ENCODE measurements around the gene EVA1C.
A peak's percentile ranks its signal among the peaks of the same experiment; 100 is the strongest.
"Not testable (repeated sequence)": the region's sequence is repeated elsewhere in the genome, so short reads cannot be mapped to it uniquely, and the experiment has no call there.

EVA1C gene

DNA sequence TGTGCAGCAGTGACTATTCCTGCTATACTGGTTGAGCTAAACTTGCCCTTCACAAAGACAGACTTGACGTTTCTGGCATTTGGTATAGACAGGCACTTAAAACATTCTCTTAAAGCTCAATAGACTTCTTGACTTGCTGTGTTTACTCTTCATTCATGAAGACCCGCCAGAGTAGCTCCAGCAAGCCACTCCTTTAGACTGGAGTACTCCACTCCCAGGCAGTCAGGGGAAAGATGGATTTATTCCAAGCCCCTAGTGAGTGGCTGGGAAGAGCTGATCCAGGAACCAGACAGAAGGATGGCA is 70.7 kb downstream of the EVA1C start:
- H3K4me3 ChIP-seq (ENCODE audit: low read length) = no peak overlapping the region
- no peaks in the 10 kb centered on the region for H3K27me3 ChIP-seq (ENCODE audit: control insufficient read depth, insufficient read depth, low read length)
- H3K4me1 ChIP-seq (ENCODE audit: control insufficient read depth, insufficient read depth, low read length) = peaks cover 22% of the 10 kb centered on the region
- H3K36me3 ChIP-seq (ENCODE audit: insufficient read depth, low read length) = no peaks in the 10 kb centered on the region
- no peak overlapping the region for H3K9ac ChIP-seq (ENCODE audit: low read depth, low read length)
- H3K9me3 ChIP-seq (replicated peaks; ENCODE audit: low read length) = no peaks in the 10 kb centered on the region
- H3K4me2 ChIP-seq (ENCODE audit: low read length) = no peak overlapping the region

DNA sequence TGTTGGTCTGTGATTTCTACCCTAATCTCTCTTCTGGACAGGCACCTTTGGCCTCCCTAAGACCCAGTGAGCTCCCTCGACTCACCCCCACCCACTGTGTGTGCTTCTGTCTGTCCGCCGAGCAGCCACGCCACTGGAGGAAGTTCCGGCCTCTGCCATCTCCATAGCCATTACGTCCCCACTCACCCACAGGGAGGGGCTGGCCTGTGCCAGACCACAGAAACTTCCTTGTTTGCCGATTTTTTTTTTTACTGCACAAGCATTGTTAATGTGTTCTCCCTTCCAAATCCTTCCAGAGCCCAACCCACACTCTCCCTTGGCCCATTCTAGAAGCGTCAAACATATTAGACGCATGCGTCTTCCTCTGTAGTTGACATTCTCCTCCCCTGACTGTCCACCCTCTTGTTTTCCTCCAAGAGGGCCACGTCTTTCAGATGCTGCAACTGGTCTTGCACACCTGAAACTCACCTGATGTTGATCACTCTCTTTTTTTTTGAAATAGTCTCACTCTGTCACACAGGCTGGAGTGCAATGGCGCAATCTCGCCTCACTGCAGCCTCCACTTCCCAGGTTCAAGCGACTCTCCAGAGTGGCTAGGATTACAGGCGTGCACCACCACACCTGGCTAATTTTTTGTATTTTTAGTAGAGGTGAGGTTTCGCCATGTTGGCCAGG is 72.3 kb downstream of the EVA1C start:
- Histone ChIP-seq H3K4me1 (ENCODE audit: control insufficient read depth, insufficient read depth, low read length) (peaks cover 10% of the 10 kb centered on the region), H3K9me3 (replicated peaks; ENCODE audit: low read length) (no peaks in the 10 kb centered on the region), H3K9ac (ENCODE audit: low read depth, low read length) (no peak overlapping the region), H3K4me2 (ENCODE audit: low read length) (no peak overlapping the region), H3K27me3 (ENCODE audit: control insufficient read depth, insufficient read depth, low read length) (no peaks in the 10 kb centered on the region), H3K4me3 (ENCODE audit: low read length) (no peak overlapping the region), H3K36me3 (ENCODE audit: insufficient read depth, low read length) (no peaks in the 10 kb centered on the region)

DNA sequence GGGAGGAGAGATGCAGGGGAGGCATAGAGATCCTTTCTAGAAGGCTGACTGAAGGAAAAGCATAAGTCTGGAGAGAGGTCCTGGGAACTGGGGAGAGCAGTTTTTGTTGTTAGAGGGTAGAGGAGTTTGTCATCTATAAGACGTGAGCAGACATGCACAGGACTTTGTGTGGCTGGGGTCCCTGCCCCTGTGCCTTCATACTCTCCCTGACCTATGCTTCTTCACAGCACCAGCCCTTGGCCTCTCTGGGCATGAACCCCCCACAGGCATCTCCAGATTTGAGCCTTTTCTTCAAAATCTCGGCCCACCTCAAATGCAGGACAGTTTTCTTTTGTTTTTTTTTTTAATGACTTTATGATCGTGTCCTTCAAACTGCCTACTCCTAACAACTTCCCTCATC is 79.9 kb downstream of the EVA1C start:
- Histone ChIP-seq H3K4me1 (ENCODE audit: control insufficient read depth, insufficient read depth, low read length) (peaks cover 42% of the 10 kb centered on the region), H3K27me3 (ENCODE audit: control insufficient read depth, insufficient read depth, low read length) (no peaks in the 10 kb centered on the region), H3K9ac (ENCODE audit: low read depth, low read length) (no peak overlapping the region), H3K36me3 (ENCODE audit: insufficient read depth, low read length) (peaks cover 4% of the 10 kb centered on the region), H3K4me2 (ENCODE audit: low read length) (no peak overlapping the region), H3K9me3 (replicated peaks; ENCODE audit: low read length) (no peaks in the 10 kb centered on the region), H3K4me3 (ENCODE audit: low read length) (no peak overlapping the region)

DNA sequence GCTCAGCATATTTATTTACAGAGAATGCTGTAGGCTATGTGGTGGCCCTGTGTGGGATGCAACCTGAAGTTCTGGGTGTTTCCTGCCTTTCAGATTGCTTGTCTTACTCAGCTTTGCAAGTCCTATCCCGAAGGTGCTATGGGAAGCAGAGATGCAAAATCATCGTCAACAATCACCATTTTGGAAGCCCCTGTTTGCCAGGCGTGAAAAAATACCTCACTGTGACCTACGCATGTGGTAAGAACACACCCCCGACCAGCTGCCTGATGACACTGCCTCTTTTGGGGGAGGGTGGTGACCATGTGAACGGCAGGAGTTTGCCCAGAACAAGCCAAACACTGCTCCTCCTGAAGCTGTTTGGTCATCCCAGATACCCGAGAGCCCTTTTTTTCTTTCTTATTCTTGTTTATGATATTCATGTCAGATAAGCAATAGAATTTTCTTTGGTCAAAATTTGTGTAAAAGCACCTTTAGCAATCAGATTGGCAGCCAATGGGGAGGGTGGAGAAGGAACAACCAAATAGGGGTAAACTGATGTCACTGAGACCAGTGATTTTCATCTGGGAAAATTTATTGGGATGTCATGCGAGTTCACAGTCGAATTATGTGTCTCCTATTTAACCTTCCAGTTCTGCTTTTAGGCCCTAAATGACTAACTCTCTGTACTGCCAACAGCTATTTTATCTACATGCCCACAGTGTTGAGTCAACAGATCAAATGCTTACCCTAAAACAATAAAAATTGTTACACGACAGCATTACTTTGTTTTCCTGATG is 82.6 kb downstream of the EVA1C start:
- Histone ChIP-seq H3K9ac (ENCODE audit: low read depth, low read length) (peak overlapping the region; percentile 68), H3K27me3 (ENCODE audit: control insufficient read depth, insufficient read depth, low read length) (no peaks in the 10 kb centered on the region), H3K36me3 (ENCODE audit: insufficient read depth, low read length) (peaks cover 4% of the 10 kb centered on the region), H3K4me1 (ENCODE audit: control insufficient read depth, insufficient read depth, low read length) (peaks cover 61% of the 10 kb centered on the region), H3K9me3 (replicated peaks; ENCODE audit: low read length) (no peaks in the 10 kb centered on the region), H3K4me2 (ENCODE audit: low read length) (peak overlapping the region; percentile 72), H3K4me3 (ENCODE audit: low read length) (peak overlapping the region; percentile 45)

DNA sequence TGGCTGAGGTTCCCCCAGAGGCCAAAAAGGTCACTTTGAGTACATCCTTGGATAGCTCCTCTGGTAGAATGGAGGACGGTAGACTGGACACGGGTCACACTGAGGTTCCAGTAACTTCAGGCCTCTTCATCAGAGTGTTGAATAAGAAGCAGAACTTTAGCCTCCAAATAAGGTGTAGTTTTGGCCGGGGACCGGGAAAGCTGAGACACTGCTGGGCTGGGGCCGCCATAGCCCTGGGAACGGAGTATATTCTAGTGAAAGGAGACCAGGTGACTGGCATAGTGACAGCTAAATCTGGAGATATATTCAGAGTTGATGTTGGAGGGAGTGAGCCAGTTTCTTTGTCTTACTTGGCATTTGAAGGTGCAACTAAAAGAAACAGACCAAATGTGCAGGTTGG is 84.1 kb downstream of the EVA1C start:
- Histone ChIP-seq H3K4me1 (ENCODE audit: control insufficient read depth, insufficient read depth, low read length) (peaks cover 69% of the 10 kb centered on the region), H3K4me3 (ENCODE audit: low read length) (no peak overlapping the region), H3K27me3 (ENCODE audit: control insufficient read depth, insufficient read depth, low read length) (no peaks in the 10 kb centered on the region), H3K9me3 (replicated peaks; ENCODE audit: low read length) (no peaks in the 10 kb centered on the region), H3K36me3 (ENCODE audit: insufficient read depth, low read length) (peaks cover 4% of the 10 kb centered on the region), H3K4me2 (ENCODE audit: low read length) (no peak overlapping the region), H3K9ac (ENCODE audit: low read depth, low read length) (no peak overlapping the region)

DNA sequence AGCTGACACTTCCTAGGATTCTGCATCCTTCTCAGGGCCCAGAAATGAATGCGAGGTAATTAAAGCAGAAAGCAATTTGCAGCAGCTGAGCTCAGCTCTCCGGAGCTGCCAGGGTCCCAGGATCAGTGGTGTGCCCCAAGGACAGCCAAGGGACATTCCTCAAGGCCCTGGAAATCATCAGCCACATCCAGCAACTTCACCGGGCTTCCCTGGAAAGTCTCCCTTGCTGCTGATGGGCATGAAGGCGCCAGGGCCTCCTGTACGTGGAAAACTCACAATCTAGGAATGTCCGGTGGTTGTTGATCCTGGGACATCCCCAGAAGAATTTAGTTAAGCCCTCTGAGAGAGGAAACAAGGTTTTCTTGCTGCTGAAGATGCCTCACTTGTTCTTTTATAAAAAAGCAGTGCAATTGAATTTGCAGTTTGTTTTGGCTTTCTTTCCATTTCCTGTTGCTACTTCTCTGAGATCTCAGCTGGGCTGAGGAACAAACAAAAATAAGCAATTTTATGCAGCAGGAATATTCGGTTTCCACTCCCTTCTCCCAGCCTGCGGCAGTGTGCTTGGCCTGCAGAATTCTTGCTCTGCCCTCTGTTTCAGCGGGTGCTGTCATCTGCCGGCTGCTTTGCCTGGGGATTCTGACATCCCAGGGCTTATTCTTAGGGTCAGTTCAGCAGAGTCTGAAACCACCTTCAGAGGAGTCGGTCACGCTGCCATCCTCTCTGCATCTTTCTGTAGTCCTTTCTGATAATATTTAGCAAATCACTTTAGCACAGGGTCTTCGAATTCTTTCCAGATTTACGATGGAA is 86.9 kb downstream of the EVA1C start:
- H3K4me3 ChIP-seq (ENCODE audit: low read length) = no peak overlapping the region
- H3K9me3 ChIP-seq (replicated peaks; ENCODE audit: low read length) = no peaks in the 10 kb centered on the region
- H3K9ac ChIP-seq (ENCODE audit: low read depth, low read length) = peak overlapping the region; percentile 72
- H3K4me1 ChIP-seq (ENCODE audit: control insufficient read depth, insufficient read depth, low read length) = peaks cover 53% of the 10 kb centered on the region
- no peaks in the 10 kb centered on the region for H3K27me3 ChIP-seq (ENCODE audit: control insufficient read depth, insufficient read depth, low read length)
- peak overlapping the region; percentile 58 for H3K4me2 ChIP-seq (ENCODE audit: low read length)
- H3K36me3 ChIP-seq (ENCODE audit: insufficient read depth, low read length) = peaks cover 4% of the 10 kb centered on the region

DNA sequence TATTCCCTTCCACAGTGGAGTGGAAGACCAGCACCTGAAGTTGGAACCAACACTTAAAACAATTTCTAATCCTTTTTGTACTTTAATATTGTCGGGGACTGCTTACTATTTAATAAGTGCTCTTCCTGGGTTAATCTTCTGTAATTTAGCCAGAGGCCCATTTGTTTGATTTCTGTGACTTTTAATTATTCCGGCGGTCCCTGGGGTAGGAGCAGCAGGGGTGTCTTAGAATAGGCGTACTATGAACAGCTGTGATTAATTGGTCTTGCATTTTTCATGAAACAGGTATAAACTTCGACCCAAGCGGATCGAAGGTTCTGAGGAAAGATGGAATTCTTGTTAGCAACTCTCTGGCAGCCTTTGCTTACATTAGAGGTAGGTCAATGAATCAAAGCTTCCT is 91.1 kb downstream of the EVA1C start:
- peaks cover 23% of the 10 kb centered on the region for H3K4me1 ChIP-seq (ENCODE audit: control insufficient read depth, insufficient read depth, low read length)
- not testable (repeated sequence) for H3K4me3 ChIP-seq (ENCODE audit: low read length); H3K36me3 ChIP-seq (ENCODE audit: insufficient read depth, low read length); H3K27me3 ChIP-seq (ENCODE audit: control insufficient read depth, insufficient read depth, low read length); H3K9ac ChIP-seq (ENCODE audit: low read depth, low read length); H3K4me2 ChIP-seq (ENCODE audit: low read length); H3K9me3 ChIP-seq (replicated peaks; ENCODE audit: low read length)

DNA sequence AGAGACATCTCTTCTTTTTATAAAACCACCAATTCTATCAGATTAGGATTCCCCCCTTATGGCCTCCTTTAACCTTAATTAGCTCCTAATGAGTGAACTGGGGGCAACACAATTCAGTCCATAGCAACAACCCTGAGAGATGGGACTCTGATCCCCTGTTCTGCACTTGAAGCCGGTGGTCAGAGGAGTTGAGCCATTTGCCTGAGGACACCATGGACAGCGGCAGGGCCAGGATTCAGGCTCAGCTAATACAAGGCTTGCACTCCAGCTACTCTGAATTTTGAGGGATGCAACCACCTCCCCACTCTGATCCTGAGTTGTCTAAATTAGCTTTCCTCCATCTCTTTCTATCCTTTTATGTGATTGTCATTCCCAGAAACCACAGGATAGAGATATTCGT is 93.3 kb downstream of the EVA1C start:
- H3K36me3 ChIP-seq (ENCODE audit: insufficient read depth, low read length) = not testable (repeated sequence)

DNA sequence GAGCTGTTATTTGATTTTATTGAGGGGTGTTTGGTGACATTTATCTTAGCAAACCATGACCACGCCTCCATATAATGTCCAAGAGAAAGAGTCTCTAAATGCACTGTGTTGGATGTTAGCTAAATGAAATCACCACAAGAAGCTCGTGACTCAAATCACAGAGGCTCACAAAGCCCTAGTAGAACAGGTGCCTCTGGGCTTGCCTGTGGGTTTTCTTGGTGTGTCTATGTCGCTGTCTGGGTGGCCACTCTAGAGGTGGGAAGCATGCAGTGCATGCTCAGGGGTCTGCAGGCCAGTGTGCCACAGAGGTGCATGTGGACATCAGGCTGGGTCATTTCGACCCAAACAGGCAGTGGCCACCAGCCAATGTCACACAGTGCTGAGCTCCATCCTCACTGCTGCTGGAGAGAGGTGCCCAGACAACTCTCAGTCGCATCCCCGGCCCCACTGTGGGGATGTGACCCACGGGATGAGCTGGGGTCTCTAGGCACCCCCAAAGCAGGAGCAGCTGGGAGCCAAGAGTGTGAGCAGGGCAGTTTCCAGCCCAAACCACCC is 94.0 kb downstream of the EVA1C start:
- not testable (repeated sequence) for H3K4me2 ChIP-seq (ENCODE audit: low read length); H3K36me3 ChIP-seq (ENCODE audit: insufficient read depth, low read length); H3K27me3 ChIP-seq (ENCODE audit: control insufficient read depth, insufficient read depth, low read length); H3K9ac ChIP-seq (ENCODE audit: low read depth, low read length); H3K4me3 ChIP-seq (ENCODE audit: low read length); H3K4me1 ChIP-seq (ENCODE audit: control insufficient read depth, insufficient read depth, low read length); H3K9me3 ChIP-seq (replicated peaks; ENCODE audit: low read length)

More for the DNA sequence above, 93.3 kb downstream of the EVA1C start:
- not testable (repeated sequence) for H3K4me1 ChIP-seq (ENCODE audit: control insufficient read depth, insufficient read depth, low read length); H3K4me3 ChIP-seq (ENCODE audit: low read length); H3K4me2 ChIP-seq (ENCODE audit: low read length); H3K27me3 ChIP-seq (ENCODE audit: control insufficient read depth, insufficient read depth, low read length); H3K9ac ChIP-seq (ENCODE audit: low read depth, low read length); H3K9me3 ChIP-seq (replicated peaks; ENCODE audit: low read length)

DNA sequence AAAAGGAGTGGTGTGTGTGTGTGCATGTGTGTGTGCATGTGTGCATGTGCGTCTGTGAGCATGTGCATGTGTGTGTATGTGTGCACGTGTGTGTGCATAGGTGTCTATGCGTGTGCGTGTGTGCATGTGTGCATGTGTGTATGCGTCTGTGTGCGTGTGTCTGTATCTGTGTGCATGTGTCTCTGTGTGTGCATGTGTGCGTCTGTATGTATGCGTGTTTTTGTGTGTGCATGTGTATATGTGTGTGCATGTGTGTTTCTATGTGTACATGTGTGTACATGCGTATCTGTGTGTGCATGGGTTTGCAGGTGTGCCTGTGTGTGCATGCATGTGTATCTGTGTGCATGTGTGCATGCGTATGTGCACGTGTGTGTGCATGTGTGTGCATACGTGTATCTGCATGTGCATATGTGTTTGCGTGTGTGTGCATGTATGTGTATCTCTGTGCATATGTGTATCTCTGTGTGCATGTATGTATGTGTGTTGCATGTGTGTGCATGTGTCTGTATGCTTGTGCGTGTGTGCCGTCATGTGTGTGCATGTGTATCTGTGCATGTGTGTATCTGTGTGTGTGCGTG is 94.9 kb downstream of the EVA1C start:
- H3K4me3 ChIP-seq (ENCODE audit: low read length) = no peak overlapping the region
- H3K36me3 ChIP-seq (ENCODE audit: insufficient read depth, low read length) = peaks cover 5% of the 10 kb centered on the region
- H3K27me3 ChIP-seq (ENCODE audit: control insufficient read depth, insufficient read depth, low read length) = no peaks in the 10 kb centered on the region
- no peaks in the 10 kb centered on the region for H3K4me1 ChIP-seq (ENCODE audit: control insufficient read depth, insufficient read depth, low read length)
- H3K9ac ChIP-seq (ENCODE audit: low read depth, low read length) = no peak overlapping the region
- H3K9me3 ChIP-seq (replicated peaks; ENCODE audit: low read length) = no peaks in the 10 kb centered on the region
- no peak overlapping the region for H3K4me2 ChIP-seq (ENCODE audit: low read length)

DNA sequence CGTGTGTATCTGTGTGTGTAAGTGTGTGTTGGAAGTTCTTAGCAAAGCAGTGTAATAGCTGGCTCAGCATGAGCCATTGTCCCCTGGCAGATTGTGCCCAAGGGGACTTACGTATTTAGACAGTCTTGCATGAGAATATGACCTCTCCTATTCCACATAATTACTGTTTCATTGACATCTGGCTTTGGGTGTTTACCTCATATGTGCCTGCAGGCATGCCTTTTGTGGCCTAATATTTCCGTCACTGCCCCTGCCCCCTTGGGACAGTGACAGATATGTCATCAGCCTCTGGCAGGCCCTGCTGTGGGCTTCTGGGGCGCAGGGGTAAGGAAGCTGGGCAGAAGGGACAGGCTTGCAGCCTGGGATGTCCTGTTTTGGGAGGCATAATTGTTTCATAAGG is 95.5 kb downstream of the EVA1C start:
- not testable (repeated sequence) for H3K27me3 ChIP-seq (ENCODE audit: control insufficient read depth, insufficient read depth, low read length); H3K4me2 ChIP-seq (ENCODE audit: low read length); H3K4me3 ChIP-seq (ENCODE audit: low read length); H3K36me3 ChIP-seq (ENCODE audit: insufficient read depth, low read length); H3K9ac ChIP-seq (ENCODE audit: low read depth, low read length); H3K9me3 ChIP-seq (replicated peaks; ENCODE audit: low read length); H3K4me1 ChIP-seq (ENCODE audit: control insufficient read depth, insufficient read depth, low read length)

Measured in skeletal muscle satellite cell (primary cell).